GM18909 (cell line): ENCODE data around the gene RNASE2.
"Not testable (repeated sequence)": the region's sequence is repeated elsewhere in the genome, so short reads cannot be mapped to it uniquely, and the experiment has no call there.

ENCODE experiments used
- ATAC-seq: cut with Tn5 transposase; IDR thresholded peaks from one replicate; pipeline ENCODE4 v1.9.1; 2021; ENCODE audit warnings: mild to moderate bottlenecking; ENCODE audit not compliant: unreplicated experiment, poor library complexity

The RNASE2 gene

GRCh38 chr14:20954736-20955537 is at the start of gene RNASE2:
Gene RNASE2, plus strand, starts transcription at chr14:20955487. Its CDS starts 285 bp downstream, at chr14:20955772.
- ATAC-seq: not testable (repeated sequence)

GRCh38 chr14:20905676-20906075 is 49.6 kb upstream of the RNASE2 start:
- no peak for ATAC-seq

- ATAC-seq: no peak
Observed at GRCh38 chr14:20907214-20907613, 48.1 kb upstream of the RNASE2 start.

GRCh38 chr14:20910822-20911221 is 44.5 kb upstream of the RNASE2 start:
- not testable (repeated sequence) for ATAC-seq

GRCh38 chr14:20919038-20919756 is 36.1 kb upstream of the RNASE2 start:
- not testable (repeated sequence) for ATAC-seq

GRCh38 chr14:20923766-20924297 is 31.5 kb upstream of the RNASE2 start:
- not testable (repeated sequence) for ATAC-seq

- no peak for ATAC-seq
Observed at GRCh38 chr14:20934148-20934762, 21.0 kb upstream of the RNASE2 start.

GRCh38 chr14:20935303-20935984 is 19.8 kb upstream of the RNASE2 start:
- ATAC-seq: no peak

GRCh38 chr14:20945146-20945545 is 10.1 kb upstream of the RNASE2 start:
- ATAC-seq: not testable (repeated sequence)

GRCh38 chr14:20946707-20947106 is 8.6 kb upstream of the RNASE2 start:
- not testable (repeated sequence) for ATAC-seq

- ATAC-seq: not testable (repeated sequence)
Observed at GRCh38 chr14:20955538-20955873, 219 bp downstream of the RNASE2 start.

GRCh38 chr14:20956376-20956976 is 1.2 kb downstream of the RNASE2 start:
- no peak for ATAC-seq

- not testable (repeated sequence) for ATAC-seq
Observed at GRCh38 chr14:20958946-20959345, 3.7 kb downstream of the RNASE2 start.

- ATAC-seq: no peak
Observed at GRCh38 chr14:20969336-20969735, 14.0 kb downstream of the RNASE2 start.

- ATAC-seq: peak; percentile 25
Observed at GRCh38 chr14:20970647-20970982, 15.3 kb downstream of the RNASE2 start.

GRCh38 chr14:20970983-20971704 is 15.9 kb downstream of the RNASE2 start:
- ATAC-seq: peak; percentile 94

- peak; percentile 21 for ATAC-seq
Observed at GRCh38 chr14:20971705-20972021, 16.4 kb downstream of the RNASE2 start.

GRCh38 chr14:20973501-20973900 is 18.2 kb downstream of the RNASE2 start:
- no peak for ATAC-seq

- ATAC-seq: no peak
Observed at GRCh38 chr14:20976291-20976690, 21.0 kb downstream of the RNASE2 start.

- no peak for ATAC-seq
Observed at GRCh38 chr14:20978687-20979086, 23.4 kb downstream of the RNASE2 start.
